IMR-90 (cell line): ENCODE data around the gene MED22. TPM values are rescaled to one million over a fixed set of nuclear protein-coding genes. Genes with fewer than 3 reads are reported as not detected.

Source experiments
- ATAC-seq: fragments of 200-7000 bp; cut with Tn5 transposase; 2 replicates; pipeline ENCODE4 v1.9.1; 2020; ENCODE audit warnings: low read depth, mild to moderate bottlenecking, moderate library complexity
- BruUV-seq: library from RNA; stranded (reverse); fragments of 400-500 nt; replicated peaks from 2 replicates; lab custom pipeline; 2021; lab: Mats Ljungman, UMichigan
- CTCF ChIA-PET: fragments of 300-600 bp; formaldehyde crosslinking; extraction: SDS; loops from one replicate; lab custom pipeline; 2021; ENCODE audit warnings: antibody characterized with exemption; lab: Yijun Ruan, JAX
- POLR2A ChIA-PET: fragments of 300-600 bp; sonication (Branson Sonifier 250); formaldehyde crosslinking; loops from one replicate; lab custom pipeline; 2022; ENCODE audit warnings: antibody characterized with exemption; ENCODE audit not compliant: unreplicated experiment; lab: Charles Lee
- DNase-seq: peaks from one replicate; pipeline ENCODE4 v3.0.0; 2013
- H2AFZ ChIP-seq: replicated peaks from 2 replicates; pipeline ENCODE3; 2013; ENCODE audit warnings: low read length, mild to moderate bottlenecking; ENCODE audit not compliant: poor library complexity
- H2AK5ac ChIP-seq: 2 replicates; pipeline ENCODE4 v1.6.1; 2013; ENCODE audit warnings: low read depth, low read length, inconsistent platforms
- H2AK9ac ChIP-seq: replicated peaks from 2 replicates; pipeline ENCODE3; 2013; ENCODE audit warnings: mild to moderate bottlenecking, low read depth, low read length, moderate library complexity; ENCODE audit not compliant: poor library complexity
- H2BK120ac ChIP-seq: 2 replicates; pipeline ENCODE4 v1.6.1; 2013; ENCODE audit warnings: low read depth, low read length, inconsistent platforms
- H2BK15ac ChIP-seq: 3 replicates; pipeline ENCODE4 v1.6.1; 2013; ENCODE audit warnings: low read depth, low read length, inconsistent platforms
- H2BK20ac ChIP-seq: 2 replicates; pipeline ENCODE4 v1.6.1; 2013; ENCODE audit warnings: low read depth, mild to moderate bottlenecking, inconsistent platforms, low read length, moderate library complexity
- H2BK5ac ChIP-seq: 2 replicates; pipeline ENCODE4 v1.6.1; 2013; ENCODE audit warnings: mild to moderate bottlenecking, low read depth, low read length, inconsistent platforms; ENCODE audit not compliant: poor library complexity, severe bottlenecking
- H3K14ac ChIP-seq: replicated peaks from 2 replicates; pipeline ENCODE4 v1.6.1; 2013; ENCODE audit warnings: low read depth, low read length, inconsistent platforms
- H3K18ac ChIP-seq: 2 replicates; pipeline ENCODE4 v1.6.1; 2013; ENCODE audit warnings: low read depth, low read length, control low read depth
- H3K23ac ChIP-seq: 2 replicates; pipeline ENCODE4 v1.6.1; 2013; ENCODE audit warnings: low read depth, low read length, inconsistent platforms
- H3K27ac ChIP-seq: 2 replicates; pipeline ENCODE4 v1.5.1; 2013; ENCODE audit warnings: mild to moderate bottlenecking, control low read depth, low read length; ENCODE audit not compliant: insufficient read depth
- H3K27me3 ChIP-seq: 2 replicates; pipeline ENCODE4 v1.6.1; 2013; ENCODE audit warnings: low read length; ENCODE audit not compliant: control insufficient read depth, insufficient read depth
- H3K36me3 ChIP-seq: 2 replicates; pipeline ENCODE4 v1.6.1; 2013; ENCODE audit warnings: low read length, mixed read lengths; ENCODE audit not compliant: control insufficient read depth, insufficient read depth
- H3K4ac ChIP-seq: 2 replicates; pipeline ENCODE4 v1.6.1; 2013; ENCODE audit warnings: low read depth, low read length, inconsistent platforms
- H3K4me1 ChIP-seq: 2 replicates; pipeline ENCODE4 v1.6.1; 2013; ENCODE audit warnings: low read length, mixed read lengths; ENCODE audit not compliant: control insufficient read depth, insufficient read depth
- H3K4me2 ChIP-seq: 2 replicates; pipeline ENCODE4 v1.6.1; 2013; ENCODE audit warnings: low read depth, mild to moderate bottlenecking, control low read depth, low read length, moderate library complexity
- H3K4me3 ChIP-seq: 2 replicates; pipeline ENCODE4 v1.5.1; 2013; ENCODE audit warnings: low read depth, mild to moderate bottlenecking, control low read depth, low read length, moderate library complexity; ENCODE audit not compliant: insufficient read depth
- H3K56ac ChIP-seq: 2 replicates; pipeline ENCODE4 v1.6.1; 2013; ENCODE audit warnings: low read length, inconsistent platforms; ENCODE audit not compliant: insufficient read depth; ENCODE audit errors: extremely low read depth
- H3K79me1 ChIP-seq, 2 experiments: 2 replicates each; pipeline ENCODE4 v1.6.1; 2013; ENCODE audit warnings: low read length in 2 of 2, inconsistent platforms in 1 of 2, low read depth in 1 of 2
- H3K9ac ChIP-seq: 2 replicates; pipeline ENCODE4 v1.6.1; 2013; ENCODE audit warnings: low read depth, low read length, control low read depth
- H3K9me1 ChIP-seq: 2 replicates; pipeline ENCODE4 v1.6.1; 2013; ENCODE audit warnings: low read length, inconsistent platforms; ENCODE audit not compliant: insufficient read depth
- H3K9me3 ChIP-seq: 2 replicates; pipeline ENCODE4 v1.6.1; 2013; ENCODE audit warnings: low read length; ENCODE audit not compliant: control insufficient read depth, insufficient read depth
- H4K20me1 ChIP-seq: 2 replicates; pipeline ENCODE4 v1.6.1; 2013; ENCODE audit warnings: low read length, inconsistent platforms; ENCODE audit not compliant: insufficient read depth
- H4K5ac ChIP-seq: 2 replicates; pipeline ENCODE4 v1.6.1; 2013; ENCODE audit warnings: mild to moderate bottlenecking, low read depth, low read length, control low read depth
- H4K8ac ChIP-seq, 2 experiments: 2 replicates each; pipeline ENCODE4 v1.6.1; 2013; ENCODE audit warnings: low read depth in 2 of 2, low read length in 2 of 2, control low read depth in 1 of 2, inconsistent platforms in 1 of 2
- H4K91ac ChIP-seq: 2 replicates; pipeline ENCODE4 v1.6.1; 2013; ENCODE audit warnings: low read depth, low read length, inconsistent platforms; ENCODE audit not compliant: insufficient read depth
- FOS ChIP-seq: fragments of 150-350 bp; IDR thresholded peaks from 2 replicates; pipeline ENCODE4 v1.6.1; 2016; ENCODE audit warnings: low read depth, low read length
- MAFK ChIP-seq: IDR thresholded peaks from 2 replicates; pipeline ENCODE4 v1.6.1; 2012; ENCODE audit warnings: low read depth, low read length, improper control_type of control experiment
- NFE2L2 ChIP-seq: fragments of 150-350 bp; IDR thresholded peaks from 2 replicates; pipeline ENCODE4 v1.6.1; 2016; ENCODE audit warnings: low read depth, mild to moderate bottlenecking, low read length
- RFX5 ChIP-seq: IDR thresholded peaks from 2 replicates; pipeline ENCODE4 v1.8.0; 2012; ENCODE audit warnings: low read depth, mild to moderate bottlenecking, low read length, moderate library complexity
- WGBS, 2 experiments: methylation state at CpG; one replicate each; pipeline versions ENCODE4 v1.1.5 to v1.1.7; 2013; ENCODE audit warnings: missing lambda C conversion rate in 2 of 2; ENCODE audit not compliant: insufficient read length in 1 of 2; ENCODE audit errors: extremely low coverage in 2 of 2; 5-methylcytosine and 5-hydroxymethylcytosine counted together
- dilution Hi-C: fragments of 300-500 bp; cut with HindIII; formaldehyde crosslinking; loops from one replicate; pipeline ENCODE4 v1.14.3; 2018; ENCODE audit warnings: low sequenced_read_pairs; ENCODE audit not compliant: unreplicated experiment
- in situ Hi-C: fragments of 300-500 bp; cut with MboI; formaldehyde crosslinking; loops from 3 replicates; pipeline ENCODE4 v1.14.3; 2019; ENCODE audit warnings: low sequenced_read_pairs, inconsistent platforms, mixed read lengths
- intact Hi-C: fragments of 100-400 bp; cut with micrococcal nuclease; formaldehyde crosslinking; loops from 2 replicates; pipeline ENCODE4 v1.10.0; 2022
- polyA plus RNA-seq, 3 experiments: library from polyadenylated mRNA; depleted of rRNA; stranded (reverse); fragments of >200 nt; gene quantifications; 2 replicates each; pipeline ENCODE4 v1.2.3, GENCODE V29; 2012; ENCODE audit warnings: low replicate concordance in 1 of 3
- total RNA-seq: library from RNA; depleted of rRNA; stranded (reverse); fragments of >200 nt; gene quantifications from 2 replicates; pipeline ENCODE4 v1.2.3, GENCODE V29; 2012
- TF ChIP-seq, protein P1 (sequence below): fragments of 150-350 bp; IDR thresholded peaks from 2 replicates; pipeline ENCODE4 v1.6.1; 2016; ENCODE audit warnings: low read depth, mild to moderate bottlenecking, low read length, moderate library complexity, borderline replicate concordance

The MED22 gene
- total and polyA plus RNA-seq, 2 of the 4 experiments (the other 2 are of a cell fraction), result 7.9 to 28.3 TPM

DNA sequence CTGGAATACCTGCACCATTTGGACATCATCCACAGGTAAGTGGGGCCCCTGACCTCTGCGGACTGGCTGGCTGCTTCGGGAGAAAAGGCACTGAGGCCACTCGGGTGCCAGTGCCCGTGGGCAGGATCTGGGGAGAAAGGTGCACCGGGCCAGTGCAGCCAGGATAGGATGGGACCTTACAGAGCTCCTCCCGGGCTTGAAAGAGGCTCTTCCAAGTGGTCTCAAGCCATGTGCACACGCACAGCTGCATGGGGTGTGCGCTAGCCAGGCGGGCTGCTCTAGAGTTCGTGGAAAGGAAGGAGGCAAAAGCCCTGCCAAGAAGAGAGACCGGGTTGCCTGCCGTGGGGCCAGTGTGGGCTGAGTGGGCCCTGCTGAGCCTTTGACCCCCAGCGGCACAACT, 41.6 kb upstream of the MED22 start:
- no peak for DNase-seq
- H3K9me1 ChIP-seq, result no peaks in the 10 kb centered on the region
- H2BK15ac ChIP-seq, result no peak overlapping the region
- 82% methylated on average over 12 of the region's 13 CpGs; no CpG with 5 or more reads in 1 of the 2 experiments for WGBS, 2 experiments
- no peaks in the 10 kb centered on the region for H3K4me1 ChIP-seq
- no peak overlapping the region for H2AK5ac ChIP-seq
- H3K27ac ChIP-seq, result no peak overlapping the region
- no peaks in the 10 kb centered on the region; the same call in 1 of the 2 replicates for H4K20me1 ChIP-seq
- no peaks in the 10 kb centered on the region for H3K9me3 ChIP-seq
- H3K4me2 ChIP-seq, result no peak overlapping the region
- H2AFZ ChIP-seq, result no peak overlapping the region
- H4K8ac ChIP-seq, result no peak overlapping the region
- ChIA-PET POLR2A (interaction anchor here (0.7 kb wide), 1 partner anchor 134 kb away, joined by 7 read pairs; no protein-coding TSS in a partner anchor), CTCF (no interaction called here)
- H3K56ac ChIP-seq, result no peak overlapping the region
- no peak overlapping the region for H4K91ac ChIP-seq
- intact Hi-C loops, result no loop called here
- no peaks in the 10 kb centered on the region for H3K36me3 ChIP-seq
- H2BK20ac ChIP-seq, result no peak overlapping the region
- dilution Hi-C loops, result no loop called here
- no peak overlapping the region for H2BK5ac ChIP-seq
- no peaks in the 10 kb centered on the region for H3K79me1 ChIP-seq
- no peak overlapping the region for H3K14ac ChIP-seq
- H3K18ac ChIP-seq, result no peak overlapping the region
- no peak for ATAC-seq
- no peak for TF ChIP-seq NFE2L2
- TF ChIP-seq, protein P1, sequence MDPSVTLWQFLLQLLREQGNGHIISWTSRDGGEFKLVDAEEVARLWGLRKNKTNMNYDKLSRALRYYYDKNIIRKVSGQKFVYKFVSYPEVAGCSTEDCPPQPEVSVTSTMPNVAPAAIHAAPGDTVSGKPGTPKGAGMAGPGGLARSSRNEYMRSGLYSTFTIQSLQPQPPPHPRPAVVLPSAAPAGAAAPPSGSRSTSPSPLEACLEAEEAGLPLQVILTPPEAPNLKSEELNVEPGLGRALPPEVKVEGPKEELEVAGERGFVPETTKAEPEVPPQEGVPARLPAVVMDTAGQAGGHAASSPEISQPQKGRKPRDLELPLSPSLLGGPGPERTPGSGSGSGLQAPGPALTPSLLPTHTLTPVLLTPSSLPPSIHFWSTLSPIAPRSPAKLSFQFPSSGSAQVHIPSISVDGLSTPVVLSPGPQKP, result no peak
- TF ChIP-seq MAFK, result no peak
- TF ChIP-seq RFX5, result no peak
- TF ChIP-seq FOS, result no peak
- H3K9ac ChIP-seq, result no peak overlapping the region
- peaks cover 15% of the 10 kb centered on the region for H3K27me3 ChIP-seq
- no peak overlapping the region for H2AK9ac ChIP-seq
- no TSS peak for BruUV-seq
- H3K23ac ChIP-seq, result no peak overlapping the region
- no peak overlapping the region for H3K4me3 ChIP-seq
- H4K5ac ChIP-seq, result no peak overlapping the region
- in situ Hi-C loops, result no loop called here
- no peak overlapping the region for H3K4ac ChIP-seq
- no peak overlapping the region for H2BK120ac ChIP-seq
